HG03571 (cell line): ENCODE results near the gene MNT.

Experiments
- ATAC-seq: cut with Tn5 transposase; IDR thresholded peaks from one replicate; pipeline ENCODE4 v1.9.1; 2021; ENCODE audit not compliant: unreplicated experiment

The MNT gene

GRCh38 chr17:2335726-2336214 lies 65.1 kb downstream of the MNT start:
- no peak for ATAC-seq
